Measurements from ENCODE around the gene ELMOD1.
A peak's percentile ranks its signal among the peaks of the same experiment; 100 is the strongest.
"Not testable (repeated sequence)": the region's sequence is repeated elsewhere in the genome, so short reads cannot be mapped to it uniquely, and the experiment has no call there.

ELMOD1 gene

DNA sequence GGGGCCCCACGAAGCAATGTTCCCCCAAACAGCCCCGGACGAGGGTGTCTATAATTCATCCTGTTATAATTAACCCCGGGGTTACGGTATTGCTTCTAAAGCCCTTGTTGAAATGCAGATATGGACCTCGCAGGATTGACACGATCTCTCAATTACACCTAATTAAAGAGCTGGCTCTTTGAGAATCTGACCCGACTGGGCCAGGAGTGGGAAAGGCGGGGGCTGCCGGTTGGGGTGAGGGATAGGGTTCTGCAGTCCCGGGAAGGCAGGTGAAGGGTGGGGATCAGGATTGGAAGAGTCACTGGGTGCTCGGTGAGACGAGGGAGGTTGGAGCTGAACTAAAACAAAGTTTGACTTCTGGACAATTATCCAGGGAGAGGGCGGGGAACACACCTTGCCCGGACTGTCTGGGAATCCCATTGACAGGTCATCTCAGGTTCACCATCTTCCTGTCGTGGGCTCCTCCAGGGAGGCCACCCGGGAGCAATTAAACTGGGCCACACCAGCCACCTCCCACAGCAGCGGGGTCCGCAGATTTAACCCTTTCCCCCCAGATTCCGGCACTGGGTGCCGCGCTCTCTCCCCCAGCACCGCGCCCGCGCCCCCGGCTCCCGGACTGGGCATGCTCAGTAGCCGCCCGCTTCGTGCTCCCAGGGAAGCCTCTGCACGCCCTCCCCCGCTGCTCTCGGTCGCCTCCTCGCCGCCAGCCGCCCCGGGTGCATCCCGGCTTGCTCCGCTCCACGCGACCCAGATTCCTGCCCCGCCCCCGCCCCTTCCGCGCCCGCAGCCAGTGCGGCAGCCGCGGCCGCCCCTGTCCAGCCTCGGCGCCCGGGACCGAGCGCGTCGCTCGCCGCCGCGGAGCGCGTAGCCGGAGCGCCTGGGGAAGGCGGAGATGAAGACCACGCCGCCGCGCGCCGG is at the start of gene ELMOD1:
Gene ELMOD1, plus strand, starts transcription at position 688 of the 918 bp plus-strand sequence. CDS start 27,043 bp downstream, outside the sequence.
- no peak for TF ChIP-seq POLR2A (IDR thresholded peaks at IDR 0.05; ENCODE audit: low read depth, low read length)
- FAIRE-seq (no peak), DNase-seq (ENCODE audit: insufficient read length, low spot score) (peak; percentile 40)

DNA sequence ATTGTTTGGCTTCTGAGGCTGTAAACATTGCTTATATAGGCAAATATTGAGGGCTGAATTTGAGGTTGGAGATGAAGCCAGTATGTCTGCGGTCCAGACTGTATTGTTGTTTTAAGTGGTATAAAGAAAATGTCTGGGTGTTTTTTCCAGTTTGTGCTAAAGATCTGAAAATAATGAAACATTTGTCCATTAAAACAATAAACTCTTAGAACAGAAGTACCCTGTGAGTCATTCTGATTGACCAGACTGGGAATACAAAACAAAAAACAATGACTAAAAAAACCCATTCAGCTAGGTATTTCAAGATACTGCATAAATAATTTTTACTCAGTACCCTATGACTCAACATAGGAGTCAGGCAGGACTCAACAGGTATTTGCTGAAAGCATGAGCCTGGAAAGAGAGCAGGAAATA is 45.8 kb upstream of the ELMOD1 start:
- peak; percentile 86 for FAIRE-seq
- TF ChIP-seq POLR2A (IDR thresholded peaks at IDR 0.05; ENCODE audit: low read depth, low read length) = no peak
- no peak for DNase-seq (ENCODE audit: insufficient read length, low spot score)

DNA sequence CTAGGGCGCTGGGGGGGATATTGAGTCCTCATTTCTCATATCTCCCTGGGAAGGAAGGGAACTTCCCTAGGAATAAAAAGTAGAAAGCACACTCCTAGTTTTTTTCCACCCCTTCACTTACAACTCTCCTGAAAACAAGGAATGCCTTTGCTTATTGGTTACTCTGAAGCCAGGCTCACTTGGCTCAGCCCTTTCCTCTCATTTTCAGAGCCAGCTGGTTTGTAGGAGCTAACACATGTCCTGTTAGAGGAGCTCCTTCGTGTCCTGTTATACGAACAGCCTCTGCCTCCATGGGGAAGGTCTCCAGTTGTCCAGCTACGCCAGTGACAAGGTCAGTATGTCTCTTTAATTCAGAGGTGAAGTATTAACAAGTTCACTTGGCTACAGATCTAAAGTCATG is 43.0 kb upstream of the ELMOD1 start:
- FAIRE-seq (no peak), DNase-seq (ENCODE audit: insufficient read length, low spot score) (no peak)
- no peak for TF ChIP-seq POLR2A (IDR thresholded peaks at IDR 0.05; ENCODE audit: low read depth, low read length)

DNA sequence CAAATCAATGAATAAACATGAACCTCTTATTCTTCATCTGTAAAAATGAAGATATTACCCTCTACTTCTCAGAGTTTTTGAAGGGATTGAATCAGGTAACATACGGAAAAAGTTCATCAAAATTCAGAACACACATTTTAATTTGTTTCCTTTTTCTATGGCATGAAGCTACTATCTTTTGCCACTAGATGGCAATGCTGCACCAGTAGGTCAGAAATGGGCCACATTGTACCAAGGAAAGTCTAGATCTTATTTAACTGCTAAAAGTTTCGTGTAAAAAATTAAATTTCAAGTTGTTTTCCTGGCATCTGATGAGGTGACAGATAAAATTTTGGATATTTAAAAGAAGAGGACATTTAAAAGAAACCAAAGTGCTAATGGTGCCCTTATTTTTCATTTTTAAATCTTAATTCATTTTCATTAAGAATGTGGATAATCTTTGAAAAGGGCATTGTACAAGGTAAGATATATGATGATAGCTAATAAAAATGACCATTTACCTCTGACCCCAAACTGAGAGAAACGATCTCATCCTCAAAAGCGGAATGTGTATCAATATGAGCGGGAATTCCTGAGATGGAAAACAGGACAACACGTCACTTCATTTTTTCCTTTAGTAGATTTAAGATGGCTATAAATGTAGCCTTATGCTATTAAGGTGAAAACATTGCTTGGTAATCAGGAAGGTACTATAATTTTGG is 41.5 kb upstream of the ELMOD1 start:
- peak; percentile 27 for FAIRE-seq
- TF ChIP-seq POLR2A (IDR thresholded peaks at IDR 0.05; ENCODE audit: low read depth, low read length) = no peak
- DNase-seq (ENCODE audit: insufficient read length, low spot score) = no peak

DNA sequence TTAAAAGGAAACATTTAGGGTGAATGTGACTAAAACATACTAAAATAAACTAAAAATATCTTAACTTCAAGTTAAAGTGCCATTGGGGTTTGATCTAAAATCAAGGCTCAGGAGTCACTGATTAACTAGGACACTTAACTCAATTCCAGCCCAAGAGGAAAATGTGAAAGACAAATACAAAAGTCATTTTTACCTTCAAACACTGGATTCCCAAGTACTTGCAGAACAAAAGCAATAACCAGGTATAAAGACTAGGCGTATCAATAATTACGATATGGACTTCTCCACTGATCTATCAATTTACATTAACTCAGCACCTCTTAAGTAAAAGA is 41.0 kb upstream of the ELMOD1 start:
- no peak for DNase-seq (ENCODE audit: insufficient read length, low spot score)
- TF ChIP-seq POLR2A (IDR thresholded peaks at IDR 0.05; ENCODE audit: low read depth, low read length) = no peak
- no peak for FAIRE-seq

DNA sequence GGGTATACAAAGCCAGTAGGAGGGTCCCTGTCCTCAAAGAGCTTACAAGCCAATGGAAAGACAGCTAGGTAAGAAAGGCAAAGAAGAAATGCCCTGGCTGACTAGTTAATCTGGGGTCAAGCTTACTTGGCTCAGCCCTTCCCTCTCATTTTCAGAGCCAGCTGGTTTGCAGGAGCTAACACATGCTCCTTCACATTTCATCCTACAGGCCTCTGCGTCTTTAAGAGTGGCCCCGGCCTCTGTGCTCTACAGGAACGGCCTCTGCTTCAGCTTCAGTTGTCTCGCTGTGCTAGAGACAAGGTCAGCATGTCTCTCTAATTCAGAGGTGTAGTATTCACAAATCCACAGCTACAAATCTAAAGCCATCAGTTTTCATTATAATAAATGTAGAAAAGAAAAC is 40.6 kb upstream of the ELMOD1 start:
- DNase-seq (ENCODE audit: insufficient read length, low spot score) (no peak), FAIRE-seq (no peak)
- TF ChIP-seq POLR2A (IDR thresholded peaks at IDR 0.05; ENCODE audit: low read depth, low read length) = no peak

DNA sequence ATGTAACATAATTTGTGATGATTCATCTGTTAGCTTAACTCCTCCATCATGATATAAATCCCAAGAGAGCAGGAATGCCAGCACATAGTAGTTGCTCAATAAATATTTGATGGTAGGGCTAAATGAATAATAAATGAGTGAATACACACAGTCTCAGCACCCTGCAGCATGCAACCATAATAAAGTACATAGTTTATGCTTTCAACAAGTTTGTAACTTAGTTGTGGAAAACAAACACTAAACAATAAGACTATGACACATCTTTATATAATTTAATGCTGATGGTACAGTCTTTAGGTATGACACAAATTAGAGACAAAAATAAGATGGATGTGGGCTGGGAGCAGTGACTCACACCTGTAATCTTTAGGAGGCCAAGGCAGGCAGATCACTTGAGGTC is 29.3 kb upstream of the ELMOD1 start:
- no peak for FAIRE-seq
- no peak for DNase-seq (ENCODE audit: insufficient read length, low spot score)
- TF ChIP-seq POLR2A (IDR thresholded peaks at IDR 0.05; ENCODE audit: low read depth, low read length) = no peak

DNA sequence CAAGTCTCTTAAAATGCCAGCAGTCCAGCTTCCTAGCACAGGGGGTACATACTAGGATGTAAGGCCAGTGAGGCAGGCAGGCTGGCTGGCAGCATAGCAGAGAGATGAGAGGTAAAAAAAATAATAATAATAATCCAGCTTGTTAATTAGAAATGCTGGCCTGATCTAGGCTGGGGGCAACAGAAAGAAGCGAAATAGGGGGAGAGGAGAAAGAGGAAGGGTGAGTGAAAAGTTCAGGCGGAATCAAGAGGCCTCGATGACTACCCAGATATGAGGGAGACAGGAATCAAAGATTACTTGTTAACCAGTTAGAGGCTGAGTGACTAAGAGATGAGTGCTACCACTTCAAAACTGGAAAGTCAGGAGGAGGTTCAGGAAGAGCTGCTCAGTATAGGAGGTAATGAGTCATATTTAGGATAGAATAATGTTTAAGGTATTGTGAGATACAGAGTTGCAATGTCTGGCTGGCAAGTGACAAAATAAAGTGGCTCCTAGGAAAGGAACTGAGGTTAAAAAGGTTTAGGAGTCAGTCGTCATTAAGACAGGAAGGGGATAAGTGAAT is 28.2 kb upstream of the ELMOD1 start:
- peak; percentile 6 for DNase-seq (ENCODE audit: insufficient read length, low spot score)
- TF ChIP-seq POLR2A (IDR thresholded peaks at IDR 0.05; ENCODE audit: low read depth, low read length) = no peak
- FAIRE-seq = peak; percentile 91

DNA sequence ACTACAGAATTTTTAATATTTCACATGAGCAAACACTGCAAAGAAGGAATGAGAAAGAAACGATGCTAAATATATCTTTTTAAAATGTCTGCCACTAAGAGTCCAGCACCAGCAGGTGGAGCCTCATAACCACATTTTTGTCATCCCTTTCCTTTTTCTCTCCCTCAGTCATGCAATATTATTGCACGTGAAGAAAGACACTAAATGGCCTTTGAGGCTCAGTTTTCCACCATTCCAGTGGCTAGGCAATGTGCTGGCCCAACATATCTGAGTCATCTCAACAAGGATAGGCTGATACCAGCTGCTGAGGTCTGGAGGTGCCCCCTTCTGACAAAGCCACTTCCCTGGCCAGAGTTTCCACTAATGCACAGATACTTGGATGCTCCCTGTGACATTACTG is 27.2 kb upstream of the ELMOD1 start:
- TF ChIP-seq POLR2A (IDR thresholded peaks at IDR 0.05; ENCODE audit: low read depth, low read length) = no peak
- FAIRE-seq = no peak
- no peak for DNase-seq (ENCODE audit: insufficient read length, low spot score)

DNA sequence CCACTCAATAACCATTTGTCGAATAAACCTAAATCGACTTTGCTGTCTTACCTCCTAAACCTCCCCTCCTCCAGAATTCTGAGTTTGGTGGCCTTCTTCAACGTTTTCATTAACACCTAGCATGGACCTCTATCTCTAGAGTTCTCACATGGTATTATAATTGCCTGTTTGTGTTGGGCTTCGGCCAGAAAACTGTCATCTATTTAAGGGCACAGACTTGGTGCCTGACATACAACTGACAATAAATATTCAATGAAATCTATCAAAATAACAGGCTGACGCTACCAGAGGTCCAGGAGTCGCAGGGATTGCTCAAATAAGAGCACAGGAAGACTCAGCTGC is 26.1 kb upstream of the ELMOD1 start:
- DNase-seq (ENCODE audit: insufficient read length, low spot score) (no peak), FAIRE-seq (no peak)
- TF ChIP-seq POLR2A (IDR thresholded peaks at IDR 0.05; ENCODE audit: low read depth, low read length) = no peak

DNA sequence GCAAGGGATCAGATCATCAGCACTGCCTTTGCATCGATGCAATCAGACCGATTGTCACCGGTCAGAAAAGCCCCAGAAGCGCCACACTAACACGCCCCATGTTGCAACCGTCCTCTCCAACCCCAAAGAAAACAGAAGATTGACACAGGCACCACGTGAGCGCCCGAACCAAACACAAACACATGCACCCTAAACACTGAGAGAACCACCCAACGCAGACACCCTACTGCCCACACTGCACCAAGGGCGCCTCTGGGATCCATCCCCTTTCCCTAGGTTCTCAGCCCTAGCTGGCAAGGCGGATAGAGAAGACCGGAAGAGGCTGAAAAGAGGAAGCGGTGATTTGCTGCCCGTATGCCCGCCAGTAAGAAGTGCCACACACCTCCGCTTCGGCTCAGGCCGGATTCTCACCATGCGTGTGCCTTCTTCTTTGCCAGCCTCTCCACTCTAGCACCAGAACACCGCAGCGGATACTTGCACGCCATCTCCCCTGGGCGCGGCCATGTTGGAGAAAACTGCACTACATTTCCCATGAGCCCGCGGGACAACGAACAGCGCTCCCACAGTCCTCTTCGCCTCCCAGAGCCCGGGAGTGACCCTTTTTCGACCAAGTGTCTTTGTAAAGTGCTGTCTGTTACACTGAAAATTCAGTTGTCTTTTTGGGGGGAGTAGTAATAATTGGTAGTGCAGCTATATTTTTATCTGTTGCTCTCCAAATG is 25.6 kb upstream of the ELMOD1 start, which contains the start of gene ALKBH8:
Gene ALKBH8, minus strand, starts transcription at position 517 of the 719 bp plus-strand sequence. CDS start 4,842 bp downstream, outside the sequence.
- FAIRE-seq = peak; percentile 38
- TF ChIP-seq POLR2A (IDR thresholded peaks at IDR 0.05; ENCODE audit: low read depth, low read length) = 0 out of 2 replicates have a peak, but pooled peaks have one; percentile 21
- DNase-seq (ENCODE audit: insufficient read length, low spot score) = peak; percentile 31

DNA sequence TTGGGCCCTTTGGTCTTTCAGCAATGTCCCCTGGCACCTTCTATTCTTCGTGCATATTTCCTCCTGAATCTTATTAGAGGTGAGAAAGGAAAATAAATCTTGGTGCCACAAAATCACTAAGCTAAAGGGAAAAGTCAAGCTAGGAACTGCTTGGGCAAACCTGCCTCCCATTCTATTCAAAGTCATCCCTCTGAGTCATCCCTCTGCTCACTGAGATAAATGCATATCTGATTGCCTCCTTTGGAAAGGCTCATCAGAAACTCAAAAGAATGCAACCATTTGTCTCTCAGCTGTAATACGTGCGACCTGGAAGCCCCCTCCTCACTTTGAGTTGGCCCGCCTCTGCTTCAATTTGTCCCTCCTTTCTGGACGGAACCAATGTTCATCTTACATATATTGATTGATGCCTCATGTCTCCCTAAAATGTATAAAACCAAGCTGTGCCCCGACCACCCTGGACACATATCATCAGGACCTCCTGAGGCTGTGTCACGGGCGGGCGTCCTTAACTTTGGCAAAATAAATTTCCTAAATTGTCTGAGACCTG is 24.9 kb upstream of the ELMOD1 start:
- FAIRE-seq; DNase-seq (ENCODE audit: insufficient read length, low spot score): not testable (repeated sequence)

DNA sequence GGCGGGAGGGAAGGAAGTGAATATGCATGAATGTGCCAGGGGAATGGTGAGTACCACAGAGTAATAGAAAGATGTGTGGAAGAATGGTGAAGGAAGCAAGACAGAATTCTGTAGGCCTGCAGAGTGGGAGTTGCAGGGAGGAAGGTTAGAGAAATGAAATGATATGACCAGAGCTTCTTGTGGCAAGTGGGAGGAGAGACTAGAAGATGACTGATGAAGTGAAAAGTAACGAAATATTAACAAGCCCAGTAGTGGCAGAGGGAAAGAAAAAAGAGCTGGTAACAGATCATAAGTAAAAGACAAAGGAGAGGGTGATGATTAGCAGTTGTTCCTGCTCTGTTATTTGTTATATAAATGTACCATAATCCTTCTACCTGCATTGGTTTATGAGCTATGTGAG is 24.4 kb upstream of the ELMOD1 start:
- no peak for FAIRE-seq
- no peak for DNase-seq (ENCODE audit: insufficient read length, low spot score)
- TF ChIP-seq POLR2A (IDR thresholded peaks at IDR 0.05; ENCODE audit: low read depth, low read length) = no peak

Data from H54 (cell line).